Keratinocyte (primary cell): ENCODE data around the gene METTL25B.

ENCODE experiments used
- EZH2 ChIP-seq: IDR thresholded peaks from one replicate; pipeline ENCODE4 v1.6.1; 2012; ENCODE audit warnings: inconsistent platforms, mild to moderate bottlenecking, low read length, moderate library complexity
- TF ChIP-seq, protein P1 (sequence below), 3 experiments: IDR thresholded peaks in 1 of 3; conservative IDR thresholded peaks in 1 of 3; optimal IDR thresholded peaks in 1 of 3; 2 replicates in 2 of 3; 3 replicates in 1 of 3; pipeline versions ENCODE3 to v1.5.1; 2011; ENCODE audit warnings: low read length in 3 of 3, mild to moderate bottlenecking in 3 of 3, moderate library complexity in 2 of 3, control low read depth in 1 of 3, inconsistent platforms in 1 of 3; ENCODE audit not compliant: insufficient read depth in 2 of 3; ENCODE audit errors: extremely low read depth in 1 of 3

DNA sequence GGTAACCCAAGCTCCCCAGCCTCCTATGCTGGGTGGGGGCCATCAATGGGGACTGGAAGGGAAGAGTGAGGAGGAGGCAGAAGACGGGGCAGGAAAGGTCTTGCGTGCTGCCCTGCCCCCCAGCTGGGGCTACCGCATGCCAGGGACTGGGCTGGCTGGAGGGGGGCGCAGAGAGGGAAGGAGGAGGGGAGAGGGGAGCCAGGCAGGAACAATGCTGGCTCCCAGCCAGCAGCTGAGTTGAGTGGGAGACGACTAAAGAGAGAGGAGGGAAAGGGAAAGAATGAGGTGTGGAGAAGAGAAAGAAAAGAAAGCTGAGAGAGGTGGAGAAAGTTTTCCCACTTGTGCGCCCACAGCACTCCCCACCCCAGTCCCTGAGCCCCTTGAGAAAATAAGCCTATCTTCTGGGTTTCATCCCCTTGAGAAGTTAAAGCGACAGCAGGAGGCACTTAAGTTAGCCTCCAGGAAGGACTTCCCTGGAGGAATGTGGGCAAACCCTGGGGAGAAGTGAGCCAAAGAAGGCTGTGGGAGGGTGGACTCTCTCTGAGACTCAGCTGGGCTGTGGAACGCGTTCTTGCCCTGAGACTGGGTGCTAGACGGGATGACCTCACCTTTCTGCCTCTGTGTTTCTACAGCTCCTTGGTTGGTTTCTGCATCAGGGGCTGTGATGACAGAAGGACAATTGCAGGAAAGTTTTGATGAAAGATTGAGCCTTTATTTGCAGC is 38.2 kb upstream of the METTL25B start:
- TF ChIP-seq, protein P1, sequence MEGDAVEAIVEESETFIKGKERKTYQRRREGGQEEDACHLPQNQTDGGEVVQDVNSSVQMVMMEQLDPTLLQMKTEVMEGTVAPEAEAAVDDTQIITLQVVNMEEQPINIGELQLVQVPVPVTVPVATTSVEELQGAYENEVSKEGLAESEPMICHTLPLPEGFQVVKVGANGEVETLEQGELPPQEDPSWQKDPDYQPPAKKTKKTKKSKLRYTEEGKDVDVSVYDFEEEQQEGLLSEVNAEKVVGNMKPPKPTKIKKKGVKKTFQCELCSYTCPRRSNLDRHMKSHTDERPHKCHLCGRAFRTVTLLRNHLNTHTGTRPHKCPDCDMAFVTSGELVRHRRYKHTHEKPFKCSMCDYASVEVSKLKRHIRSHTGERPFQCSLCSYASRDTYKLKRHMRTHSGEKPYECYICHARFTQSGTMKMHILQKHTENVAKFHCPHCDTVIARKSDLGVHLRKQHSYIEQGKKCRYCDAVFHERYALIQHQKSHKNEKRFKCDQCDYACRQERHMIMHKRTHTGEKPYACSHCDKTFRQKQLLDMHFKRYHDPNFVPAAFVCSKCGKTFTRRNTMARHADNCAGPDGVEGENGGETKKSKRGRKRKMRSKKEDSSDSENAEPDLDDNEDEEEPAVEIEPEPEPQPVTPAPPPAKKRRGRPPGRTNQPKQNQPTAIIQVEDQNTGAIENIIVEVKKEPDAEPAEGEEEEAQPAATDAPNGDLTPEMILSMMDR (optimal IDR thresholded peaks at IDR 0.05 in 1 of 3, IDR thresholded peaks at IDR 0.05 in 1 of 3, conservative IDR thresholded peaks at IDR 0.05 in 1 of 3; ENCODE audit: extremely low read depth in 1 of 3, insufficient read depth in 2 of 3, low read length in 3 of 3), result no peak
- TF ChIP-seq EZH2, result no peak
